HEK293 (cell line): Measurements from ENCODE around the gene FAM171A2.

Source experiments
- CTCF ChIP-seq: fragments of 450-650 bp; formaldehyde crosslinking; IDR thresholded peaks from 2 replicates; pipeline ENCODE4 v1.5.1; 2016; ENCODE audit warnings: missing biosample characterization, missing genetic modification characterization
- ZBTB1 ChIP-seq: fragments of 450-650 bp; formaldehyde crosslinking; IDR thresholded peaks from 2 replicates; pipeline ENCODE4 v1.5.1; 2016; ENCODE audit warnings: missing biosample characterization, missing genetic modification characterization
- ZBTB7A ChIP-seq: fragments of 450-650 bp; formaldehyde crosslinking; IDR thresholded peaks from 2 replicates; pipeline ENCODE4 v1.5.1; 2016; ENCODE audit warnings: low read depth, missing biosample characterization, missing genetic modification characterization
- ZBTB8A ChIP-seq: fragments of 450-650 bp; formaldehyde crosslinking; IDR thresholded peaks from 2 replicates; pipeline ENCODE4 v1.5.1; 2016; ENCODE audit warnings: missing biosample characterization, missing genetic modification characterization
- ZFP37 ChIP-seq: fragments of 450-650 bp; formaldehyde crosslinking; IDR thresholded peaks from 2 replicates; pipeline ENCODE4 v1.5.1; 2016; ENCODE audit warnings: missing biosample characterization, missing genetic modification characterization
- ZNF626 ChIP-seq: fragments of 450-650 bp; sonication (Bioruptor Pico); formaldehyde crosslinking; IDR thresholded peaks from 2 replicates; pipeline ENCODE4 v1.5.1; 2018; ENCODE audit warnings: missing biosample characterization, missing genetic modification characterization, inconsistent platforms

GRCh38 chr17:44348234-44348987 lies 15.2 kb downstream of the FAM171A2 start:
- TF ChIP-seq ZFP37 (tag by site-specific recombination) (no peak), CTCF (tag by site-specific recombination) (no peak), ZNF626 (tag by site-specific recombination) (no peak), ZBTB8A (tag by site-specific recombination) (no peak), ZBTB7A (tag by site-specific recombination) (no peak), ZBTB1 (tag by site-specific recombination) (no peak)
